Myocyte (in vitro differentiated cells): Measurements from ENCODE around the gene VAV2. TPM values are rescaled to one million over a fixed set of nuclear protein-coding genes. Genes with fewer than 3 reads are reported as not detected.

Experiments
- DNase-seq: peaks from one replicate; pipeline ENCODE4 v3.0.0-alpha.2; 2012; ENCODE audit warnings: low read depth
- total RNA-seq: library from RNA; depleted of rRNA; stranded (reverse); fragments of >200 nt; gene quantifications from 2 replicates; pipeline ENCODE4 v1.2.3, GENCODE V29; 2014

Gene VAV2
- total RNA-seq, 1 donor from 2014 or later: 10.4 TPM

DNA sequence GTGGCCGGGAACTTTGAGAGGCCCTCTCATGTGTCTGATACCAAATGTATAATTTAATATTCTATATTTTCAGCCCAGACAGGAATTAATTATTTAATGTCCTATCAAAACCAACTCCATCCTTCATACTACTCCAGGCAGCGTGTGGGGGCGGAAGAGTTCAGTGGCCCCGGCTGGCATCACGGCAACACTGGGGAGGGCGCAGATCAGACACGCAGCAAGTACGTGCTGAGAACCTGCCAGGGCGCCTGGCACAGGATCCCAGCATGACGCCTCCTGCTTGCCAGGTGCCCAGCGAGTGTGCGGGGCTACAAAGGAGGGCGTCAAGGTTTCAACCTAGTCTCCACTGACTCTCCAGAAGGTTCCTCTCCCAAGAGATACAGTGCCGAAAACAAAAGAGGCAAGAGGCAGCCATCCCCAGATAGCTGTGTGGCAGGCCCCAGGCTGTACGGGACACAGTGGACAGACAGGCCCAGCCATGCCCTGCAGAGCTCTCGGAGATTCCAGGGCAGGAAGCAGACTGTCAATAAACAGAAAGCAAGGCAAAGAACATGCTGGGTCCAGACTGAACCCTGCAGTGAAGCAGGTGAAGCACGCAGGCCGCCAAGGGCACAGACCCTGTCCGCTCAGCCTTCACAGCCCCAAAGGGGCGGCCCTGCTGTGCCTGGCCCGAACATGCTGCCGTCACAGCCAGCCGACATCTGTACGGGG lies 110.3 kb downstream of the VAV2 start:
- DNase-seq: no peak

DNA sequence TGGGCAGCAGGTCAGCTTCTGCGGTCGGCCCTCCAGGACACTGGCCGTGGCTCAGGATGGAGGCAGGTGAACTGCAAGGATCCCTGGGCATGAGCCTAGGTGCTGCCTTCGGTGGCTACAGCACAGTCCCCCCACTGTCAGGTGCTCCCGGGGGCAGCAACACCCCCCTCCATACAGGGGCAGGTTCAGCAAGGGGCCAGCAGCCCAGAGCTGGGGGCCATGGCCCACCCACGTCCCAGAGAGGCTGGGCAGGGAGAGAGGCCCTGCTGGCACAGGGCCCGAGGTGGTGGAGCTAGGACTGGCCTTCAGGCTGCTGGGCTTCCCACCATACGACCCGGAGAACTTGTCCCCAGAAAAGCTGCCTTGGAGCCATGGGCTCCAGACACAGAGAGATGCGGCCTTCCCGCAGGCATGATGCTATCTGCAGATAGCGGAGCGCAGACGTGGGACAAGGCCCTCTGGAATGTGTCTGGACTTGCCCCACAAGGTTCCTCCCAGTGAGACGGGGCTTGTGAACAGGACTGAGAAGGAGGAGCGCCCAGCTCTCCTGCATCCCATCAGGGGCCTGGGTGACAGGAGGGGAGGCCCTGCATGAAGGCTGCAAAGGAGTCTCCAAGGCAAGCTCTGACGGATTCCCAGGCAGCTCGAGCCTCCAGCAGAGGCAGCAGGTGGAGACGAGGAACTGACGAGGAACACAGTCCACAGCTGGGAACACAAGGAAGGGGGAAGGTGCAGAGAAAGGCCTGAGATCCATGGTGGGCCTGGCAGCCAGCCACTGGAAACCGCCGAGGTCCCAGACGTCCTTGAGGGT lies 111.1 kb downstream of the VAV2 start:
- no peak for DNase-seq

DNA sequence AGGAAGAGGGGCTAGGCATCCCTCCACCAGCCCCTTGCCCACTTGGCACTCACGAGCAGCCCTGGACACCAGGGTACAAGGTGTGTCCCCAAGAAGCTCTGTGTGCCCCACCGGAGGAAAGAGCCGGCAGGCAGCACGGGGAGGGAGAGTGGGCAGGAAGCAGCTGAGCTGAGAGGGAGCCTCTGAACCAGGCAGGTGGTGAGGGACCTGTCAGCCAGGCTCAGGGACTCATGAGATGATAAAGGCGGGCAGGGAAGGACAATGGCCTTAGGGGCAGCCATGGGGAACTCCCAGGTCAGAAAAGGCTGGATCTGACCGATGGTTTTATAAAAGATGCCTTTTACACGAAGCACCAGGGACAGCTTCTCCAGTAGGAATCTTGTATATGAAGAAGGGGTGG lies 112.0 kb downstream of the VAV2 start:
- DNase-seq: no peak

DNA sequence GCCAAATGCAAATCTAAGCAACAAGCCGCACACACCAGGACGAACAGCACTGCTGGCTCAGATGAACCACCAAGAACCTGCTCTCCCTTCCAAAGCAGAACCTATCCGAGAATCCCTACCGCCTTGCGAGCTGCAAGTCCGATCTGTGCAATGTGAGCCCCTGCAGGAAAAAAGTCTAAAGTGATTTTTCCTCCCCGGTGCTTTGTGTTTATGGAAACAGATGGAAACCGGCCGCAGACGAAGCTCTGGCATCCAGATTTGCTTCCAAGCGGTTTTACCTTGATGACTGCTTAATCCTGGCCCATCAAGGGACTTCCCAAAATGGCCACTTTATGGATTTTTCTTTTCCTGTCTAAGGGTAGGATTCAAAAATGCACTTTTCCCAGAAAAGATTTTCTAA lies 112.5 kb downstream of the VAV2 start:
- no peak for DNase-seq

DNA sequence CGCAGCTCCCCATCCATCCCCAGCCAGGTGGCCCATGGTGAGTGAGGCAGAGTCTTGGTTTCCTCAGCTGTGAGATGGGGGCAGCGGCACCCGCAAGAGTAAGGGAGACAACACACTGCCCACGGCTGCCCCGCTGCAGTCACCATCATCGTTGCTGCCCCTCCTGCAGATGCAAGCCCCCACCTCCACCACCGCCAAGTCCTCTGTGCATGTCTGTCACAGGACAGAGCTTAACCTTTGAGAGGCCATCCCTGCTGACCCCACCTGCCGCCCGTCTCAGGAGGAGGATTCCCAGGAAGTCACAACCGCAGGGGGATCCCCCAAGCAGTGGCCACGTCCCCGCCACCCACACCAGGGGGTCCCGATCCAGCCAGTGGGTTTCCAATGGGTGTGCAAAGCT lies 113.7 kb downstream of the VAV2 start:
- DNase-seq: no peak

DNA sequence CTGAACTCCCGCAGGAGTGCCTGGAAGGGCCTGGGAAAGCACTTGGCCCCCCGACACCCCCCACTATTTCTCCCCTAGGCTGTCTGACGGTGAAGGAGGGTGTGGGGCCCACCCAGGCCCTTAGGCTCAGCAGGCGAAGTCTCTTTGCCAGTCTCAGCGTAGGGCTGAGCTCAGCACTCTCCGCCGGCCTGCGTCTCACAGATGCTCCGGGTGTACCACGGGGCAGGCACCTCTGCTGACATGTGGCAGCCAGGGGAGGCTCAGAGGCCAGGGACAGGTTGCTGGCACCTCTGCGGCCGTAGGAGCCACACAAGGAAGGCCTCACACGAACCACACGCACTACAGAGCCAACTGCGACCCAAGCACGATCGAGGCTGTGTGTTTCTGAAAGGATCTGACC lies 114.2 kb downstream of the VAV2 start:
- no peak for DNase-seq

DNA sequence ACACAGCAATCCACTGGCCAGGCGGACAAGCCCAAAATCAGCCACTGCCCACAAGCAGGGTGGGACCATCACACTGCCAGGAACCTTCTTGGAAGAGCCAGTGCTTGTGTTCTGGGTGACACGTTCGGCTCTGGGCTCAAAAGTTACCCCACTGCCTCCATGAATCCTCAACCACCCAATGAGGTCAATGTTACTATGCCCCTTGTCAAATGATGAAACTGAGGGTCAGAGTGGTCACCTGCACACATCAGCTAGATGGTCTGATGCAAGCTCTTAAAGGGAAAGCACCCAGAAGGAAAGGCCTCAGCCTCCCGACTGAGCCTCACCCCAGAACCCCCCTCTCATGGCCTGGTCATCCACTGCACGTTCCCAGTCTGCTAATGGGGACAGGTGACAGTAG lies 114.8 kb downstream of the VAV2 start:
- DNase-seq: no peak

DNA sequence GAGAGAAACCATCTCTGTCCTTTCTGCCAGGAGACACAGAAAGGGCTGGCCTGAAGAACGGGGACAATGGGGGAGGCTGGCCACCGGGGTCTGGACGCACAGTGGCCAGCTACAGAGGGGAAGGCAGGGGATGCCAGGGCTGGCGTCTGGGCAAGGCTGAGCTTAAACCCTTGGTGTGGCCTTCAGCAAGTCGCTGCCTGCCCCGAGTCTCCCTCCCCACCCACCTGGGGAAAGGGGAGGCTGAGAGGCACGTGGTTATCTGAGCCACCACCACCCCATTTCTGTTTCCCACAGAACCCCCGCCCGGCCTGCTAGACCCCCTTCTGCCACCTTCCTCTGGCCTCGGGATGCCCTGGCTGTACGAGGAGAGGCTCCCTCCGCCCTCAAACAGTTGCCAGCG lies 115.3 kb downstream of the VAV2 start:
- DNase-seq: no peak

DNA sequence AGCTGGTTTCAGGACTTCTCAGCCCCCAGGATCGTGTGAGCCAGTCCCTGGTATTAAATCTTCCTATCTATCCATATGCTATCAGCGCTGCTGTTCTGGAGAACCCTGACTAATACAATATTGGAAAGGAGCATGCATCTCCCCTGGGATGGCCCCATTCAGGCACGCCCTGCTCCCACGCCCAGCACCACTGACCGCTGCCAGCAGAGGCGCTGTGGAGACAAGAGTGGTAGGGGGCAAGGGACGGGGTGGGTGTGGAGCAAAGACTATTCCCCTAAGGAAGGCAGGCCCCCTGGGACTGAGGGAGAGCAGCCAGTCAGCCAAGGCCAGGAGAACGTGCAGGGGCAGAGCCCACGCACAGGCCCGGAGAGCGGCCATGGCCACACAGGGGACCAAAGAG lies 116.0 kb downstream of the VAV2 start:
- DNase-seq: no peak

DNA sequence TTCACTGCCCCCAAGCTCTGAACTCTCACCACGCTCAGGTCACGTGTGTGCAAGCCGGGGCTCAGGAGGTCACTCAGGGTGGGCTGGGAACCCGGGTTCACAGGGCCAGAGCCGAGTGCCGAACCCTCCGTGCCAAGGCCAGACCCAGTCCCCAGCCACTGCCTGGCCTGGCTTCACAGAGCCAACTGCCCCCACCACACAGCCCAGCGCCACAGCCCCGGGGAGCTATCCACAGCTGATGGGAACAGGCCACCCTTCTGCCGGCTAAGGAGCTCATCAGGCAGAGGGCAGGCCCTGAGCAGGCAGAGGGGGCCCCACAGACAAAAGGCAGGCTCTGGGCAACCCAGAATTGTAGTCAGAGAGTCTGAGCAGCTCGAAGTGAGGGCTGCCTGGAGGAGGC lies 117.0 kb downstream of the VAV2 start:
- no peak for DNase-seq

DNA sequence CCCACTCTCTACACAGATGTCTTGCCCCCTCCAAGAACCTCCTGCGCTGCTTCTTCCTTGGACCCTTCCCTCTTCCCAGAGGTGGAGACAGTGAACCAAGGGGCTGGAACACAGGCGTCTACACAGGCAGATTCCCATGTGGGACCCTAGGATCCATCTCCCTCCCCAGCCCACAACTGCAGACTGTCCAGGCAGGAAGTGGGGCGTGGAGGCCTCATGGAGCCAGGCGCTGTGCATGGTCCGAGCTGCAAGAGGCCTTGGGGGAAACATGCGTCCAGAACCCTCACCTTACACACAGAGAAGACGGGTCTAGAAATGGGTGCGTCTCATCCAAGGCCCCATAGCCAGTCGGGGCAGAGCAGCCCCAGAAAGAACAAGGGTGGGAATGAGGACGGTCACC lies 117.5 kb downstream of the VAV2 start:
- DNase-seq: no peak

DNA sequence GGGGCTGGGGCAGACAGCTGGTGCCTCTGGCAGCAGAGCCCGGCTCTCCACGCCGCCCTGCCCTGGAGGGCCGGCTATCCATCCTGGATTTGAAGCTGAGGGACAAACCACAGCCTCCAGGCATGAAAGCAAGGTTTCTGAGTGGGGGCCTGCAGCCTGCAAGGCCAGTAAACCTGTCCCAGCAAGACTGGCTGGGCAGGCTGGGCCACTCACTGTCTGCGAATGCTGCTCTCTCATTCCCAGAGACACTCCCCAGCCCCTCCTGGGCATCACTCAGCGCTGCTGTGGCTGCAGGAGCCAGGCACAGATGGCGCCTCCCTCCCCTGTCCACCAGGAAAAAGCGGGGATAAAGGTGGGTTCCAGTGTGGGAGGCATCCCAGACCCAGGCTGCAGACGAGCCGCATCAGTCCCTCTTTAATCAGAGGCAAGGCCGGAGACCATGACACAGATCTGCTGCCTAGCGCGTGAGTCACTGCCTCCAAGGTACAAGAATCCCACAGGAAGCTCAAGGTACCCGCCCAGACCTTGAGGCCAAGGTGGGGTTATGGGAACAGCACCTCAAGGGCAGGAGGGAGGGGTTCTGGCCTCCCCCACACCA lies 118.0 kb downstream of the VAV2 start:
- peak; percentile 86 for DNase-seq

DNA sequence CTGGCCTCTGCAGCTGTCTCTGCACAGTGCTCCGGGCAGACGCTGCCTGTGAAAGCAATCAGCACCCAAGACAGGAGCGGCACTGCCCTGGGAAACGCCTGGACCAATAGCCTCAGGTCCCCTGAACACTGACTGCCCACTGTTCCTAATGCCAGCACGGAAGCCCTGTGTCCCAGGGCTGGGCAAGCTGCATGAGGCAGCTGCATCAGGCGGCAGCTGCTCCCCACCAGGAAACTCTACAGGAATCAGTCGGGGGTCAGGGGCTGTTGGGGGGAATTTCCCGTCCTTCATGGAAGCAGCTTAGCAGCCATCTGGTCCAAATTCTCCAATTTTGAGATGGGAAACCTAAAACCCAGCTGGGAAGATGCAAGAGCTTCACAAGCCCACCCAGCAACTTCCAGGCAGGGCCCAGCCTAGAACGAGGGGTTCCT lies 118.6 kb downstream of the VAV2 start:
- DNase-seq: peak; percentile 95

DNA sequence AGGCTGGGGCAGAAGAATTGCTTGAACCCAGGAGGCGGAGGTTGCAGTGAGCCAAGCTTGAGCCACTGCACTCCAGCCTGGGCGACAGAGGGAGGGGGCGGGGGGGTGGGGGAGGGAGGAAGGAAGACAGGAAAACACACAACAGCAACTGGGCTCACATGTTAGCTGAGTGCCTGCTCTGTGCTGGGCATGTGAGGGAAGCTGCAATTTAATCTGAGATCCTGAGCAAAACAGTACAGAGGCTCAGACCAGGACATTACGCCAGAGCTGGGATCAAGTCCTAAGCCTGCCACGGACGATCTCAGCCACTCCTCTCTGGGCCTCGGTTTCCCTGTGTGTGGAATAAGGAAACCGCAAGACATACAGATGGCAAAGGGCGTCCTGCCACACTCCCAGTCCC lies 119.1 kb downstream of the VAV2 start:
- no peak for DNase-seq

DNA sequence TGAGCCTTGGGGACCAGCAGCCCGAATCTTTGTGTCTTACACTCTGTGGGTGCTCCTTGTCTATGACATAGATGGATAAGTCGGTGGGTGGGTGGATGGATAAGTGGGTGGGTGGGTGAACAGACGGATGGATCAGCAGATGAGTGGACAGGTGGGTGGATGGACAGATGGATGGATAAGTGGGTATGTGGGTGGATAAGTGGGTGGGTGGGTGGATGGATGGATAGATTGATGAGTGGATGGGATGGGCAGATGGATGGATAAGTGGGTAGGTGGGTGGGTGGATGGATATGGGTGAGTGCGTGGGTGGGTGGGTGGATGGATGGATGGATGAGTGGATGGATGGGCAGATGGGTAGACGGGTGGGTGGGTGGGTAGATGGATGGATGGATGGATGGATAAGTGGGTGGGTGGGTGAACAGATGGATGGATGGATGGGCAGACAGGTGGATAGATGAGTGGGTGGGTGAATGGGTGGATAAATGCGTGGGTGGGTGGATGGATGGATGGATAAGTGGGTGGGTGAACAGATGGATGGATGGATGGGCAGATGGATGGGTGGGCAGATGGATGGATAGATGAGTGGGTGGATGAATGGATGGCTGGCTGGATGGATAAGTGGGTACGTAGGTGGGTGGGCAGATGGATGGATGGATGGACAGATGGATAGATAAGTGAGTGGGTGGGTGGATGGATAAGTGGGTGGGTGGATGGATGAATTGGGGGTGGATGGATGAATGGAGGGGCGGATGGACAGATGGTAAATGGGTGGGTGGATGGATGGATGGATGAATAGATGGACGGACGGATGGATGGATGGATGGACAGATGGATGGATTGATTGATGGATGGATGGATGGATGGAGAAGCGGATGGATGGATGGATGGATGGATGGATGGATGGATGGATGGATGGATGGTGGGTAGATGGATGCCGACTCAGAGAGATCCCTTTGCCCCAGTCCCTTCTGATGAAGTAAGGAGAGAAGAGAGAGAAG lies 121.2 kb downstream of the VAV2 start:
- no peak for DNase-seq

DNA sequence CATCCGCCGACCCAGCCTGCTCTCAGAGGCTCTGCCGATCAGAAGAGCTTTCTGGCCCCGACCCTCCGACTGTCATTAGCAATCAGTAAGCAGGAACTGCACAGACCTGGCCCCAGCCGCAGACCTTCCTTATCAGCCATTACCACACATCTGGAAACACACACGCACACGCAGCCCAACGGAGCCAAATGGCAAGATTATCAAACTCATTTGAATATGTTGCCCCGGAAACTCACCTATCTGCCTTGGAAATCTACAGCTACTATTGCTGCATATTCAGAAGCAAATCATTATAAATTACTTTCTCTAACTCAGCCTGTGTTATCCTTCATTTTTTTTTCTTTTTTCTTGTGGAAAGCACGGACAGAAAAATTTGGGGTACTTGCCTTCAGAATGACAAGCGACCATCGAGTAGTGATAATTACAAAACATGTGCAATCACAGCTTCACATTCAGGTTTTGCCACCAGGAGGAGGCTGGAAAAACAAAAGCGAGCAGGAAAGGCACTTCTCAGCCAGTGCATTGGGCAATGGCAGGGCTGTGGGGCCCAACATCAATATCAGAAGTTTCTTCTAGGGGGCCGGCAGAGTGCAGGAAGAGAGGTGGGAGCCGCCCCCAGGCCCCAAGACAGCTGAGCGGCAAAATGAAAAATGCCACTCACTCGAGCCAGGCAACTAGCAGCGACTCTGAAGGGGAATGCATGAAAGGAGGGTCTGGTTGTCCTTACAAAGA lies 122.3 kb downstream of the VAV2 start:
- DNase-seq: no peak

DNA sequence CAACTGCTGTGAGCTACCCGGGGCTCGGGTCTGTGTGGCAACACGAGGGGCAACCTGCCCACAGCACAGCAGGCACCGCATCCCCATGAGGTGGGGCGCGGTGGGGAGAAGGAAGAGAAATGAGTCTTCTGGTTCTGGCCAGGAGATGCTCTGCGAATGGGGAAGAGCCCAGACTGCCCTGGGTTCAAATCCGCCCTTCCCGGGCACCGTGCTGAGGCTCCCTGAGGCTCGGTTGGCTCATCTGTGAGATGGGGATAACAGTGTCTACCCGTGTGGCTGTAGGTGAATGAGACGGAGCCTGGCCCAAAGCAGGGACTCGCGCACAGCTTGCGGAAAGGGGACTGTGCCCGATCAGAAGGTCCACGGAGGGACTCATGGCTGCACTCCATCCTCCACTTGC lies 123.9 kb downstream of the VAV2 start:
- no peak for DNase-seq

DNA sequence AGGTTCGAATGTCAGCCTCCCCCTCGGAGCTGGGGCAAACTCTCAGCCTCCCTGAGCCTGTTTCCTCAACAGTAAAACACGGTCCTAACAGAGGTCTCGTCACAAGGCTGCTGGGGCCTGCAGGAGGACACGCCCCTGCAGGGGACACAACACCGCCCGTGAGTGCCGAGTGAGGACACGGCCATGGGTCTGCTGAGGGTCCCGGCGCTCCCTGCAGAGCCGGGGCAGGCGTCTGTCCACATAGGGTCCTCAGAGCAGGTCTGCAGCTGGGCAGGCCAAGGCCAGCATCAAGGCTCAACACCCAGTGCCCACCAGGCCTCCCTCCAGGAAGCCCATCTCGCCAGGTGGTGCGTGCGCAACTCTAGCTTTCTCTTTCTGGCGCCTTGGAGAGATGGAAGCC lies 125.2 kb downstream of the VAV2 start:
- no peak for DNase-seq

DNA sequence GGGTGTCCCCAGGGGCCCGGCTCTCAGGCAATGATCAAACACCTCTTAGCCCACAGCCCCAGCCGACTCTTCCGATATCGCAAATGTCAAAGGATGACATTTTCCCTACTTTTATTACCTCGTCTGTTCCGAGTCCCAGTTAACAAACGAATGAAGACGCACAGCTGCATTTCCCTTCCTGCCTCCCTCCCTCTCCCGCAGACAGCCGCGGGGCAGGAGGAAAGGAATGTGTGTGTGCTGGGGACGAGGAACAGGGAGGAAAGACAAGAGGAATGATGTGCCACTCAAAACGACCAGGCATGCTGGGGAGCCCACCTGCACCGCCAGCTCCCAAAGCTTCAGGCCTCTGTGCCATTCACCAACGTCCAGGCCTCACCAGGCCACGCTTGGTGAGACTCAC lies 128.1 kb downstream of the VAV2 start:
- no peak for DNase-seq

DNA sequence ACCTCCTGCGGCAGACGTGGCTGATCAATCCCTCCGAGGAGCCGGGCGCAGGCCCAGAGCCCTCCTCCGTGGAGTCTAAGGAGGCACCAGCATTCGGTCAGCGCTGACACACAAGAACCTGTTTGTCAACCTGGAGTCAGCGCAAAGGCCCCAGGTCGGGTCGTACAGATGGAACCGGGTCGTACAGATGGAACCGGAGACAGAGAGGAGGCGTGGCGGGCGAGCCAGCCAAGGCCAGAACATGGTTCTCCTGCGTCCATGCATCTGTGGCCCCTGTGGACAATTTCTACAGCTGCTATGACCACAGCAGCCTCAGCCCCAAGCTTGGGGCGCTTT lies 128.9 kb downstream of the VAV2 start:
- DNase-seq: no peak
